ENCODE measurements around the gene NMRK1. TPM values are rescaled to one million over a fixed set of nuclear protein-coding genes. Genes with fewer than 3 reads are reported as not detected.

The NMRK1 gene
- total RNA-seq, 1 donor from 2014 or later, result 1.7 TPM

GRCh38 chr9:75084081-75084672, 3.8 kb downstream of the NMRK1 start:
- Histone ChIP-seq H3K4me3 (no peak overlapping the region), H3K4me2 (no peak overlapping the region), H3K4me1 (no peaks in the 10 kb centered on the region), H3K9ac (no peak overlapping the region), H4K20me1 (ENCODE audit: low read depth) (no peaks in the 10 kb centered on the region), H2AFZ (replicated peaks) (no peak overlapping the region), H3K9me3 (ENCODE audit: low read depth) (no peaks in the 10 kb centered on the region), H3K36me3 (no peaks in the 10 kb centered on the region), H3F3A (ENCODE audit: low read depth) (peaks cover 14% of the 10 kb centered on the region), H3K27ac (no peak overlapping the region), H3K79me2 (ENCODE audit: low read depth) (no peaks in the 10 kb centered on the region), H3K27me3 (peaks cover 3% of the 10 kb centered on the region)
- Mint-ChIP-seq H3K4me1 (peaks cover 28% of the 10 kb centered on the region), H3K9me3 (no peaks in the 10 kb centered on the region), H3K4me3 (no peak overlapping the region), H3K36me3 (no peaks in the 10 kb centered on the region), H3K27me3 (ENCODE audit: insufficient read depth, low read depth) (no peaks in the 10 kb centered on the region), H3K27ac (no peak overlapping the region)
- DNase-seq (ENCODE audit: low spot score), result no peak
- TF ChIP-seq EZH2phosphoT487 (IDR thresholded peaks at IDR 0.05) (no peak), EZH2 (IDR thresholded peaks at IDR 0.05) (no peak), CTCF (IDR thresholded peaks at IDR 0.05) (no peak)

GRCh38 chr9:75083188-75083970, 4.6 kb downstream of the NMRK1 start:
- Histone ChIP-seq H3K79me2 (ENCODE audit: low read depth) (no peaks in the 10 kb centered on the region), H3F3A (ENCODE audit: low read depth) (peaks cover 7% of the 10 kb centered on the region), H3K4me1 (no peaks in the 10 kb centered on the region), H3K36me3 (no peaks in the 10 kb centered on the region), H3K27ac (no peak overlapping the region), H3K4me3 (no peak overlapping the region), H4K20me1 (ENCODE audit: low read depth) (no peaks in the 10 kb centered on the region), H3K4me2 (no peak overlapping the region), H2AFZ (replicated peaks) (no peak overlapping the region), H3K9ac (no peak overlapping the region), H3K27me3 (no peaks in the 10 kb centered on the region), H3K9me3 (ENCODE audit: low read depth) (no peaks in the 10 kb centered on the region)
- Mint-ChIP-seq H3K4me1 (peaks cover 26% of the 10 kb centered on the region), H3K36me3 (no peaks in the 10 kb centered on the region), H3K4me3 (no peak overlapping the region), H3K27me3 (ENCODE audit: insufficient read depth, low read depth) (no peaks in the 10 kb centered on the region), H3K27ac (peak overlapping the region; percentile 3), H3K9me3 (no peaks in the 10 kb centered on the region)
- TF ChIP-seq CTCF (IDR thresholded peaks at IDR 0.05) (no peak), EZH2phosphoT487 (IDR thresholded peaks at IDR 0.05) (no peak), EZH2 (IDR thresholded peaks at IDR 0.05) (no peak)
- peak; percentile 15 for DNase-seq (ENCODE audit: low spot score)

GRCh38 chr9:75081632-75082031, 6.3 kb downstream of the NMRK1 start:
- no peak for TF ChIP-seq CTCF (IDR thresholded peaks at IDR 0.05)
- no peak for DNase-seq (ENCODE audit: low spot score)
- Histone ChIP-seq H4K20me1 (ENCODE audit: low read depth) (no peaks in the 10 kb centered on the region), H3K4me3 (no peak overlapping the region), H3K36me3 (no peaks in the 10 kb centered on the region), H3K4me1 (no peaks in the 10 kb centered on the region), H3K27me3 (no peaks in the 10 kb centered on the region), H3F3A (ENCODE audit: low read depth) (no peaks in the 10 kb centered on the region), H3K9me3 (ENCODE audit: low read depth) (no peaks in the 10 kb centered on the region), H2AFZ (replicated peaks) (no peak overlapping the region), H3K4me2 (no peak overlapping the region), H3K79me2 (ENCODE audit: low read depth) (no peaks in the 10 kb centered on the region), H3K27ac (no peak overlapping the region), H3K9ac (no peak overlapping the region)
- Mint-ChIP-seq H3K4me1 (peaks cover 24% of the 10 kb centered on the region), H3K4me3 (no peak overlapping the region), H3K9me3 (no peaks in the 10 kb centered on the region), H3K27ac (no peak overlapping the region), H3K36me3 (no peaks in the 10 kb centered on the region), H3K27me3 (ENCODE audit: insufficient read depth, low read depth) (no peaks in the 10 kb centered on the region)
